ENCODE measurements around the gene A4GNT. TPM values are rescaled to one million over a fixed set of nuclear protein-coding genes. Genes with fewer than 3 reads are reported as not detected.

A4GNT gene
- total RNA-seq, 4 donors from 2014 or later, result not detected

DNA sequence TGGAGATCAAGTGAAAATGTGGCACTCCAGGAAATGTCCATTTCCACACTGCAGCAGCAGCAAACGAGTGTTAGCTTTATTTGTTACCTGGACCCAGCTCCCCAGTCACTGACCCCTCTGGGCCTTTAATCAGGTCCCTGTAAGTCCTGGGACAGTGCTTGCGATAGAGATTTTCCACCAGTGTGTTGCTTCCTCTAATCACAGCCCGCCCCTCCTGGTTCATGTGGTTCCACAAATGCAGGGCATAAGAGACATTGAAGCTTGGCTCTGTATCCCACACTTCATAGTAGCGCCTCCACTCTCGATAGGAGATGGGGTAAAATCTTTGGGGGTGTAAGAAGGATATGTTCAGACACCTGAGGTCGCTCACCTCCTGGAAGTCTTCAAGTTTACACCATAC is 8.0 kb downstream of the A4GNT start:
- H3K27me3 ChIP-seq, result no peaks in the 10 kb centered on the region
- peaks cover 0 to 4% of the 10 kb centered on the region in 2 donors for H3K4me1 ChIP-seq
- no peak for TF ChIP-seq POLR2A (IDR thresholded peaks at IDR 0.05)
- TF ChIP-seq, protein P1, sequence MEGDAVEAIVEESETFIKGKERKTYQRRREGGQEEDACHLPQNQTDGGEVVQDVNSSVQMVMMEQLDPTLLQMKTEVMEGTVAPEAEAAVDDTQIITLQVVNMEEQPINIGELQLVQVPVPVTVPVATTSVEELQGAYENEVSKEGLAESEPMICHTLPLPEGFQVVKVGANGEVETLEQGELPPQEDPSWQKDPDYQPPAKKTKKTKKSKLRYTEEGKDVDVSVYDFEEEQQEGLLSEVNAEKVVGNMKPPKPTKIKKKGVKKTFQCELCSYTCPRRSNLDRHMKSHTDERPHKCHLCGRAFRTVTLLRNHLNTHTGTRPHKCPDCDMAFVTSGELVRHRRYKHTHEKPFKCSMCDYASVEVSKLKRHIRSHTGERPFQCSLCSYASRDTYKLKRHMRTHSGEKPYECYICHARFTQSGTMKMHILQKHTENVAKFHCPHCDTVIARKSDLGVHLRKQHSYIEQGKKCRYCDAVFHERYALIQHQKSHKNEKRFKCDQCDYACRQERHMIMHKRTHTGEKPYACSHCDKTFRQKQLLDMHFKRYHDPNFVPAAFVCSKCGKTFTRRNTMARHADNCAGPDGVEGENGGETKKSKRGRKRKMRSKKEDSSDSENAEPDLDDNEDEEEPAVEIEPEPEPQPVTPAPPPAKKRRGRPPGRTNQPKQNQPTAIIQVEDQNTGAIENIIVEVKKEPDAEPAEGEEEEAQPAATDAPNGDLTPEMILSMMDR (IDR thresholded peaks at IDR 0.05), result no peak
- no peak overlapping the region for H3K4me3 ChIP-seq (replicated peaks in 1 of 3)
- DNase-seq, result no peak
- intact Hi-C loops (cut with DNase I), result no loop called here
- no peaks in the 10 kb centered on the region for H3K9me3 ChIP-seq
- 90 to 97% methylated on average over 5 to 6 of the region's 6 CpGs for WGBS, 2 donors
- H3K27ac ChIP-seq, result no peak overlapping the region
- H3K36me3 ChIP-seq, result no peaks in the 10 kb centered on the region

DNA sequence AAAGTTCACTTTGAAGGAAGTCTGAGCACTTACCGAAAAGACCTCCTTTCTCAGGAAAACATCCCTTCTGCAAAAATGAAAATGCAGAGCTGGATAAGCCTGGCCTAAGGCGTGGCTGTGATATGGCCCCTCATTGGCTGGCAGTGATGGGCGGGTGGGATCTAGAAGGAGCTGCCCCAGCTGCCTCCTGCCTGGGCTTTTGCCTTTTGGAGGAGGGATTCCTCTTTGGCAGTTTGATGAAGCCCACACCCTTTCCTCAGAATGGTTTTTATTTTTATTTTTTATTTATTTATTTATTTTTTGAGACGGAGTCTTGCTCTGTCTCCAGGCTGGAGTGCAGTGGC is 12.8 kb downstream of the A4GNT start:
- Histone ChIP-seq H3K27ac (no peak overlapping the region), H3K9me3 (no peaks in the 10 kb centered on the region), H3K27me3 (no peaks in the 10 kb centered on the region), H3K4me1 (peaks cover 10 to 13% of the 10 kb centered on the region in 2 donors), H3K36me3 (no peaks in the 10 kb centered on the region), H3K4me3 (replicated peaks in 1 of 3) (no peak overlapping the region)
- 68 to 74% methylated on average over 4 of the region's 4 CpGs for WGBS, 2 donors
- no peak for DNase-seq
- TF ChIP-seq, protein P1 (IDR thresholded peaks at IDR 0.05), result no peak
- TF ChIP-seq POLR2A (IDR thresholded peaks at IDR 0.05), result no peak
- intact Hi-C loops (cut with DNase I), result loop anchor here (2.0 kb wide), 1 partner anchor 51 kb away; no protein-coding TSS in a partner anchor

DNA sequence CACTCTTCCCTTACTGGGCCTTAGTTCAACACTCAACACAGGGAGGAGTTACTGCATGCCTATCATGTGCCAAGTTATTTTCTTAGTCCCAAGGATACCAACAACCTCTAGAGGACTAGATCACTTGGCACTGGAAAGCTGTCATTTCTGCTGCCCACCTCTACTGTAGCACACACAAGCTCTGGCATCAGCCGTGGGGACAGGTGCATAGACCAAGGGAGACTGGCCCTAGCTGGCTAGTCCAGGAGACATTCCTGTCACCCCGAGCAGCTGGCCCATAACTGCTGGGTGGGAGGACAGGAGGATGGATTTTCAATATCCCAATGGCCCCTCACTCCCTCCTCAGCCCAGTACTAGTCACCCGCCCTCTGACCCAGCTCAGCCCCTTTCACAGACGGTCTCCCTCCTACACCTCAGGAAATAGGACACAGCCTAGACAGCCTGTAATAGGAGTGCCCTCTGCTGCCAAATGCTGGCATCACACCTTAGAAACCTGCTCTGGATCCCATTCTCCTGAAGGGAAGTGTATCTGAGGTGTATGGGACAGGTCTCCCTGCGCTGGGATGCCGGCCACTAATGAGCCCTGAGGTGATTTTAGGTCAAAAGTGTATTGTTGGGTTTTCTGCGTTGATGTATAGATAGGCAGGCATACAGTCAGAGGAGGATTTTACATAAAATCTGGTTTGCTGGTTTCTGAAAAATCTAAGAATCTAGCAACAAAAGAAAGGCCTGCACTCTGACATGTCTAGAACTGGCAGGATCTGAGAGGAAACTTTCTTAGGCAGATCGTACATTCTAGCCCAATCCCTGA is 13.4 kb downstream of the A4GNT start:
- H3K27me3 ChIP-seq, result no peaks in the 10 kb centered on the region
- no peaks in the 10 kb centered on the region for H3K9me3 ChIP-seq
- H3K4me3 ChIP-seq (replicated peaks in 1 of 3), result no peak overlapping the region
- H3K4me1 ChIP-seq, result peaks cover 16 to 19% of the 10 kb centered on the region in 2 donors
- no peaks in the 10 kb centered on the region for H3K36me3 ChIP-seq
- no peak overlapping the region for H3K27ac ChIP-seq
- intact Hi-C loops (cut with DNase I), result loop anchor here (2.0 kb wide), 1 partner anchor 50 kb away; no protein-coding TSS in a partner anchor
- WGBS, 2 donors, result 21 to 29% methylated on average over 6 to 8 of the region's 8 CpGs
- peak; percentile 77 to 81 for DNase-seq
- TF ChIP-seq, protein P1 (IDR thresholded peaks at IDR 0.05), result peak in 5 of 6 experiments; percentile 63 to 86 (median 84)
- no peak for TF ChIP-seq POLR2A (IDR thresholded peaks at IDR 0.05)

DNA sequence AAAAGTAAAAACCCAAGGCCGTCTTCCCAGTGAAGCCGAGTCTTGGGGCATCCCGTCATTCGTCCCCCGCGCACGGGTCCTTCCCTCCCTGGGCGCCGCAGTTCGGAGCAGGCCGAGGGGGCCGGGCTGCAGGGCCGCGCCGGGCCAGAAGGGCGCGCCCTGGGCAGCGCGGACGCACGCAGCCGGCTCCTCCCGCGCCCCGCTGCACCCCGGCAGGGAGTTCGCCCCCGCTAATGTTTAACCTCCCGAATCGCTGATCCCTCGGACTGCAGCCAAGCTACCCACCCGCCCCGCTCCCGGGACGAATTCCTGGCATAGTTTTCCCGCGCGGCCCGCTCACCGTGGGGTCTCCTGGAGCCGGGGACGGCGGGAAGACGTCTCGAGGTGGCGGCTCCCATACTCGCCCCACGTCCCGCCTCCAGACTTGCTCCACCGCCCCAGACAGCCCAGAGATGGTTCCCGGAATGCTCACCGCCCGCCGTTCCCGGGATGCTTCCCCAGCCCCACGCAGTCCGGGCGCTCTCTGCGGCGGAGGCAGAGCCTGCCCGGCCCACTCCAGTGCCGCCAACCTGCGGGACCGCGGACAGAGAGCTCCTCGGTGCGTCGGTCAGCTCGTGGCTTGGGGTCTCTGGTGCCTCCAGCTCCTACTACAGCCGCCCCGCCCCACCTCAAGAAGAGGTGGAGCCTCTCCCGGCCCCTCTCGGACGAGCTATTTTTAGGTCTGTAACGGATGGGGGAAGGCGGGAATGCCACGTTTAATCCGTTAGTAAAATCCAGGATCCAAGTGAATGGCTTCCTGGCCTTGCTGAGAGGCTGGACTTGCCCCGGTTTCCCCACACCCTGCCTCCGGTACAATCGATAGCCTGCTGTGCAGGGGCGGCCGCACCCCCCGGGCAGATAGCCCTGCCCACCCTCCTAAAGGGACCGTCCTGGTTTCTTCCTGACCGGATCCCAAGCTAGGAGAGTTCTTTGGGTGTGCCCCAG is 16.9 kb downstream of the A4GNT start, which contains the start of gene DZIP1L:
TSS of gene DZIP1L (minus strand) at position 621 of the 984 bp plus-strand sequence. CDS start 11,637 bp downstream, outside the sequence.
- H3K9me3 ChIP-seq, result no peaks in the 10 kb centered on the region
- peak in 1 of 2 donors; percentile 42 for TF ChIP-seq POLR2A (IDR thresholded peaks at IDR 0.05)
- TF ChIP-seq, protein P1 (IDR thresholded peaks at IDR 0.05), result peak in 4 of 6 experiments; percentile 45 to 73 (median 53)
- H3K4me1 ChIP-seq, result peaks cover 25 to 32% of the 10 kb centered on the region in 2 donors
- DNase-seq, result peak; percentile 71 to 74
- intact Hi-C loops (cut with DNase I), result no loop called here
- WGBS, 2 donors, result 2 to 3% methylated on average over 17 to 27 of the region's 86 CpGs
- peak within 1 kb of the TSS; percentile 57 to 70 (median 70) for H3K4me3 ChIP-seq (replicated peaks in 1 of 3)
- no peaks in the 10 kb centered on the region for H3K27me3 ChIP-seq
- H3K36me3 ChIP-seq, result no peaks in the 10 kb centered on the region
- H3K27ac ChIP-seq, result peak within 1 kb of the TSS; percentile 54 to 85 (median 73)
